ENCODE measurements around the gene VASH2. TPM values are rescaled to one million over a fixed set of nuclear protein-coding genes. Genes with fewer than 3 reads are reported as not detected.
A peak's percentile ranks its signal among the peaks of the same experiment; 100 is the strongest.
"Not testable (repeated sequence)": the region's sequence is repeated elsewhere in the genome, so short reads cannot be mapped to it uniquely, and the experiment has no call there.

VASH2 gene
- total RNA-seq (2012; rRNA removed) = 1.1 TPM in 1 of 2 replicates, not detected in the other

GRCh38 chr1:212950243-212951125, at the start of gene VASH2:
TSS of gene VASH2 (plus strand) at chr1:212950541. CDS start at chr1:212951543, 1,002 bp downstream.
- H3K9me3 ChIP-seq (replicated peaks; ENCODE audit: low read length) = no peaks in the 10 kb centered on the region
- peak within 1 kb of the TSS; percentile 99 for H3K4me2 ChIP-seq (ENCODE audit: low read length)
- H3K4me3 ChIP-seq (ENCODE audit: low read length) = peak within 1 kb of the TSS; percentile 73
- peak within 1 kb of the TSS; percentile 61 for H3K9ac ChIP-seq (ENCODE audit: low read depth, low read length)
- H3K27me3 ChIP-seq (ENCODE audit: control insufficient read depth, insufficient read depth, low read length) = peaks cover 40% of the 10 kb centered on the region
- H3K36me3 ChIP-seq (ENCODE audit: insufficient read depth, low read length) = no peaks in the 10 kb centered on the region
- H3K4me1 ChIP-seq (ENCODE audit: control insufficient read depth, insufficient read depth, low read length) = peaks cover 17% of the 10 kb centered on the region

- H3K4me3 ChIP-seq (ENCODE audit: low read length) = no peak overlapping the region
- peaks cover 6% of the 10 kb centered on the region for H3K9me3 ChIP-seq (replicated peaks; ENCODE audit: low read length)
- no peaks in the 10 kb centered on the region for H3K27me3 ChIP-seq (ENCODE audit: control insufficient read depth, insufficient read depth, low read length)
- H3K36me3 ChIP-seq (ENCODE audit: insufficient read depth, low read length) = peaks cover 27% of the 10 kb centered on the region
- H3K4me2 ChIP-seq (ENCODE audit: low read length) = no peak overlapping the region
- H3K9ac ChIP-seq (ENCODE audit: low read depth, low read length) = no peak overlapping the region
- no peaks in the 10 kb centered on the region for H3K4me1 ChIP-seq (ENCODE audit: control insufficient read depth, insufficient read depth, low read length)
Measured at GRCh38 chr1:212901290-212901689, 49.1 kb upstream of the VASH2 start.

GRCh38 chr1:212902054-212902453, 48.3 kb upstream of the VASH2 start:
- Histone ChIP-seq H3K9me3 (replicated peaks; ENCODE audit: low read length) (peaks cover 6% of the 10 kb centered on the region), H3K4me2 (ENCODE audit: low read length) (no peak overlapping the region), H3K9ac (ENCODE audit: low read depth, low read length) (no peak overlapping the region), H3K4me1 (ENCODE audit: control insufficient read depth, insufficient read depth, low read length) (no peaks in the 10 kb centered on the region), H3K36me3 (ENCODE audit: insufficient read depth, low read length) (peaks cover 26% of the 10 kb centered on the region), H3K4me3 (ENCODE audit: low read length) (no peak overlapping the region), H3K27me3 (ENCODE audit: control insufficient read depth, insufficient read depth, low read length) (no peaks in the 10 kb centered on the region)

GRCh38 chr1:212903664-212904063, 46.7 kb upstream of the VASH2 start:
- Histone ChIP-seq H3K4me3 (ENCODE audit: low read length) (no peak overlapping the region), H3K4me2 (ENCODE audit: low read length) (no peak overlapping the region), H3K9ac (ENCODE audit: low read depth, low read length) (no peak overlapping the region), H3K4me1 (ENCODE audit: control insufficient read depth, insufficient read depth, low read length) (no peaks in the 10 kb centered on the region), H3K27me3 (ENCODE audit: control insufficient read depth, insufficient read depth, low read length) (no peaks in the 10 kb centered on the region), H3K9me3 (replicated peaks; ENCODE audit: low read length) (peaks cover 6% of the 10 kb centered on the region), H3K36me3 (ENCODE audit: insufficient read depth, low read length) (peaks cover 12% of the 10 kb centered on the region)

GRCh38 chr1:212908071-212908470, 42.3 kb upstream of the VASH2 start:
- not testable (repeated sequence) for H3K4me2 ChIP-seq (ENCODE audit: low read length); H3K4me3 ChIP-seq (ENCODE audit: low read length); H3K27me3 ChIP-seq (ENCODE audit: control insufficient read depth, insufficient read depth, low read length); H3K9me3 ChIP-seq (replicated peaks; ENCODE audit: low read length); H3K36me3 ChIP-seq (ENCODE audit: insufficient read depth, low read length); H3K9ac ChIP-seq (ENCODE audit: low read depth, low read length); H3K4me1 ChIP-seq (ENCODE audit: control insufficient read depth, insufficient read depth, low read length)

- Histone ChIP-seq H3K27me3 (ENCODE audit: control insufficient read depth, insufficient read depth, low read length) (no peaks in the 10 kb centered on the region), H3K9me3 (replicated peaks; ENCODE audit: low read length) (no peaks in the 10 kb centered on the region), H3K4me1 (ENCODE audit: control insufficient read depth, insufficient read depth, low read length) (no peaks in the 10 kb centered on the region), H3K36me3 (ENCODE audit: insufficient read depth, low read length) (no peaks in the 10 kb centered on the region), H3K4me3 (ENCODE audit: low read length) (no peak overlapping the region), H3K4me2 (ENCODE audit: low read length) (no peak overlapping the region), H3K9ac (ENCODE audit: low read depth, low read length) (no peak overlapping the region)
Measured at GRCh38 chr1:212908971-212909370, 41.4 kb upstream of the VASH2 start.

GRCh38 chr1:212909652-212910063, 40.7 kb upstream of the VASH2 start:
- Histone ChIP-seq H3K36me3 (ENCODE audit: insufficient read depth, low read length) (no peaks in the 10 kb centered on the region), H3K9me3 (replicated peaks; ENCODE audit: low read length) (no peaks in the 10 kb centered on the region), H3K4me3 (ENCODE audit: low read length) (no peak overlapping the region), H3K4me2 (ENCODE audit: low read length) (no peak overlapping the region), H3K9ac (ENCODE audit: low read depth, low read length) (no peak overlapping the region), H3K4me1 (ENCODE audit: control insufficient read depth, insufficient read depth, low read length) (no peaks in the 10 kb centered on the region), H3K27me3 (ENCODE audit: control insufficient read depth, insufficient read depth, low read length) (no peaks in the 10 kb centered on the region)

GRCh38 chr1:212910213-212910612, 40.1 kb upstream of the VASH2 start:
- not testable (repeated sequence) for H3K36me3 ChIP-seq (ENCODE audit: insufficient read depth, low read length); H3K9ac ChIP-seq (ENCODE audit: low read depth, low read length); H3K4me2 ChIP-seq (ENCODE audit: low read length); H3K4me1 ChIP-seq (ENCODE audit: control insufficient read depth, insufficient read depth, low read length); H3K27me3 ChIP-seq (ENCODE audit: control insufficient read depth, insufficient read depth, low read length); H3K9me3 ChIP-seq (replicated peaks; ENCODE audit: low read length); H3K4me3 ChIP-seq (ENCODE audit: low read length)

GRCh38 chr1:212913638-212914037, 36.7 kb upstream of the VASH2 start:
- H3K9me3 ChIP-seq (replicated peaks; ENCODE audit: low read length); H3K9ac ChIP-seq (ENCODE audit: low read depth, low read length); H3K4me3 ChIP-seq (ENCODE audit: low read length); H3K4me1 ChIP-seq (ENCODE audit: control insufficient read depth, insufficient read depth, low read length); H3K4me2 ChIP-seq (ENCODE audit: low read length); H3K27me3 ChIP-seq (ENCODE audit: control insufficient read depth, insufficient read depth, low read length); H3K36me3 ChIP-seq (ENCODE audit: insufficient read depth, low read length): not testable (repeated sequence)

- H3K36me3 ChIP-seq (ENCODE audit: insufficient read depth, low read length); H3K27me3 ChIP-seq (ENCODE audit: control insufficient read depth, insufficient read depth, low read length); H3K4me3 ChIP-seq (ENCODE audit: low read length); H3K9ac ChIP-seq (ENCODE audit: low read depth, low read length); H3K4me1 ChIP-seq (ENCODE audit: control insufficient read depth, insufficient read depth, low read length); H3K9me3 ChIP-seq (replicated peaks; ENCODE audit: low read length); H3K4me2 ChIP-seq (ENCODE audit: low read length): not testable (repeated sequence)
Measured at GRCh38 chr1:212914110-212914509, 36.2 kb upstream of the VASH2 start.

GRCh38 chr1:212914789-212915188, 35.6 kb upstream of the VASH2 start:
- Histone ChIP-seq H3K27me3 (ENCODE audit: control insufficient read depth, insufficient read depth, low read length) (peaks cover 10% of the 10 kb centered on the region), H3K9ac (ENCODE audit: low read depth, low read length) (no peak overlapping the region), H3K4me1 (ENCODE audit: control insufficient read depth, insufficient read depth, low read length) (peaks cover 6% of the 10 kb centered on the region), H3K4me2 (ENCODE audit: low read length) (no peak overlapping the region), H3K4me3 (ENCODE audit: low read length) (no peak overlapping the region), H3K36me3 (ENCODE audit: insufficient read depth, low read length) (no peaks in the 10 kb centered on the region), H3K9me3 (replicated peaks; ENCODE audit: low read length) (no peaks in the 10 kb centered on the region)

Data from skeletal muscle satellite cell (primary cell).